NCI-H2029 (cell line): ENCODE data around the gene BRDT.
"Not testable (repeated sequence)": the region's sequence is repeated elsewhere in the genome, so short reads cannot be mapped to it uniquely, and the experiment has no call there.

ENCODE experiments used
- DNase-seq: peaks from one replicate; lab custom pipeline; 2025; lab: John Stamatoyannopoulos, UW

The BRDT gene

GRCh38 chr1:91993256-91993655 is 44.1 kb downstream of the BRDT start:
- DNase-seq = no peak

- peak; percentile 23 for DNase-seq
Measured at GRCh38 chr1:91997607-91998195, 48.5 kb downstream of the BRDT start.

GRCh38 chr1:92004129-92004528 is 54.9 kb downstream of the BRDT start:
- DNase-seq = no peak

GRCh38 chr1:92013923-92014322 is 64.7 kb downstream of the BRDT start:
- no peak for DNase-seq

GRCh38 chr1:92016720-92017316 is 67.6 kb downstream of the BRDT start:
- no peak for DNase-seq

- DNase-seq = no peak
Measured at GRCh38 chr1:92017656-92018055, 68.5 kb downstream of the BRDT start.

GRCh38 chr1:92026042-92026441 is 76.8 kb downstream of the BRDT start:
- DNase-seq = not testable (repeated sequence)

- no peak for DNase-seq
Measured at GRCh38 chr1:92026806-92027205, 77.6 kb downstream of the BRDT start.

- no peak for DNase-seq
Measured at GRCh38 chr1:92029241-92029922, 80.2 kb downstream of the BRDT start.

- no peak for DNase-seq
Measured at GRCh38 chr1:92030656-92031107, 81.5 kb downstream of the BRDT start.

GRCh38 chr1:92031281-92032110 is 82.3 kb downstream of the BRDT start:
- no peak for DNase-seq

GRCh38 chr1:92037400-92037799 is 88.2 kb downstream of the BRDT start:
- no peak for DNase-seq

GRCh38 chr1:92038695-92039346 is 89.6 kb downstream of the BRDT start:
- DNase-seq = no peak

GRCh38 chr1:92040971-92041370 is 91.8 kb downstream of the BRDT start:
- DNase-seq = no peak

GRCh38 chr1:92043621-92044020 is 94.4 kb downstream of the BRDT start:
- DNase-seq = no peak

- no peak for DNase-seq
Measured at GRCh38 chr1:92045766-92046495, 96.7 kb downstream of the BRDT start.

- DNase-seq = no peak
Measured at GRCh38 chr1:92051948-92052347, 102.7 kb downstream of the BRDT start.
